Mucosa of descending colon (tissue), 3 donors: ENCODE measurements around the gene RAC2. TPM values are rescaled to one million over a fixed set of nuclear protein-coding genes. Genes with fewer than 3 reads are reported as not detected.

ENCODE experiments used
- ATAC-seq: fragments of 200-7000 bp; cut with Tn5 transposase; one replicate; pipeline ENCODE4 v1.9.1; 2020; ENCODE audit warnings: mild to moderate bottlenecking, moderate library complexity
- DNase-seq, 3 donors: peaks; one replicate each; pipeline ENCODE4 v3.0.0-alpha.2; 2020
- H3K36me3 ChIP-seq: fragments of 200-600 bp; one replicate; pipeline ENCODE4 v1.8.0; 2021; ENCODE audit warnings: low read depth, mild to moderate bottlenecking
- H3K4me1 ChIP-seq: fragments of 200-600 bp; one replicate; pipeline ENCODE4 v1.8.0; 2021; ENCODE audit warnings: low read depth, mild to moderate bottlenecking
- H3K4me3 ChIP-seq: fragments of 200-600 bp; one replicate; pipeline ENCODE4 v1.8.0; 2021; ENCODE audit warnings: mild to moderate bottlenecking
- H3K9me3 ChIP-seq: fragments of 200-600 bp; one replicate; pipeline ENCODE4 v1.8.0; 2021; ENCODE audit warnings: mild to moderate bottlenecking
- intact Hi-C, 2 donors: fragments of 100-400 bp; cut with DNase I in 1 of 2; cut with micrococcal nuclease in 1 of 2; formaldehyde crosslinking; loops; one replicate each; pipeline versions ENCODE4 v1.11.0 to v1.11.1; 2022; cut with DNase I, micrococcal nuclease
- total RNA-seq, 3 donors: library from RNA; stranded (reverse); fragmentation: NEBNext Ultra II Directional in 2 of 3; extraction: Animal tissue kit (Norgen Biotek cat#: 25700) in 2 of 3; gene quantifications; one replicate each; pipeline versions ENCODE4 v1.2.1 to v1.2.4, GENCODE V29; 2021 to 2023
- TF ChIP-seq, protein P1 (sequence below): fragments of 200-600 bp; IDR thresholded peaks from one replicate; pipeline ENCODE4 v1.8.0; 2022; ENCODE audit warnings: antibody characterized with exemption, mild to moderate bottlenecking
- donor health status: DM: no; HTN: no; CAD: no; lungs with moderate emphysema.
- donor health status: DM: no; HTN: no; CAD: no.
- donor health status: DM: no; HTN: yes; CAD: no.

The RAC2 gene
- total RNA-seq, 3 donors from 2014 or later, result 15.3 to 26.8 (median 16.4) TPM

DNA sequence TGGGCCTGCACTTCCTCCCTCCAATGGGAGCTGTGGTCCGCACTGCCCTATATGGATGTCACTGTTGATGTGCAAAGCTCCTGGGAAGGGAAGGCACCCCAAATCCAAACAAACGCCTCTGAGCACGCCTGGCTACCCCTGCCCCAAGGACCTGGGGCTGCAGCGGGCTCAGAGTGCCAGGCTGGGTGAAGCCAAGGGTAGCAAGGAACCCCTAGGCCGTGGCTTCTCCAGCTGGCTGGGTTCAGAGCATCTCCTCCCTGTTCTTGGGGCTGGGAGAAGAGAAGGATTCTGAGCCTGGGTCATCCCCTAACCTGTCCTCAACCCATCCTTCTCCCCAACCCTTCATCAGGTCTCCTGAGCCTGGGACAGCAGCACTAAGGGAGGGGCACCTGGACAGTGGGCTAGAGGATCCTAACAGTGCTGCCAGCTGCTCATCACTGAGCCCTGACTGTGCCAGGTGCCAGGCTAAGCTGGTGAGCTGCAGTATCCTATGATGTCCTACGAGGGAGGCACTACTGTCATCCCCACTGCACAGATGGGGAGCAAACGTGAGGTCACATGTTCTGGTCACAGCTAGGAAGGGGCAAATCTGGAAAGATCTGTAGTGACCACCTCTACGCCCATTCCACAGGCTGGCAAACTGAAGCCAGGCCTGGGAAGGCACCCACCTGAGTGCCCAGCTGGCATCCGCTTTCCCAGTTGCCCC is 34.8 kb downstream of the RAC2 start:
- no peak for ATAC-seq
- intact Hi-C loops, result loop anchor here in 1 of 2 donors (10.0 kb wide), 1 partner anchor 54 kb away; no protein-coding TSS in a partner anchor
- no peak for DNase-seq
- H3K9me3 ChIP-seq, result no peaks in the 10 kb centered on the region
- no peaks in the 10 kb centered on the region for H3K36me3 ChIP-seq
- no peaks in the 10 kb centered on the region for H3K4me1 ChIP-seq
- TF ChIP-seq, protein P1, sequence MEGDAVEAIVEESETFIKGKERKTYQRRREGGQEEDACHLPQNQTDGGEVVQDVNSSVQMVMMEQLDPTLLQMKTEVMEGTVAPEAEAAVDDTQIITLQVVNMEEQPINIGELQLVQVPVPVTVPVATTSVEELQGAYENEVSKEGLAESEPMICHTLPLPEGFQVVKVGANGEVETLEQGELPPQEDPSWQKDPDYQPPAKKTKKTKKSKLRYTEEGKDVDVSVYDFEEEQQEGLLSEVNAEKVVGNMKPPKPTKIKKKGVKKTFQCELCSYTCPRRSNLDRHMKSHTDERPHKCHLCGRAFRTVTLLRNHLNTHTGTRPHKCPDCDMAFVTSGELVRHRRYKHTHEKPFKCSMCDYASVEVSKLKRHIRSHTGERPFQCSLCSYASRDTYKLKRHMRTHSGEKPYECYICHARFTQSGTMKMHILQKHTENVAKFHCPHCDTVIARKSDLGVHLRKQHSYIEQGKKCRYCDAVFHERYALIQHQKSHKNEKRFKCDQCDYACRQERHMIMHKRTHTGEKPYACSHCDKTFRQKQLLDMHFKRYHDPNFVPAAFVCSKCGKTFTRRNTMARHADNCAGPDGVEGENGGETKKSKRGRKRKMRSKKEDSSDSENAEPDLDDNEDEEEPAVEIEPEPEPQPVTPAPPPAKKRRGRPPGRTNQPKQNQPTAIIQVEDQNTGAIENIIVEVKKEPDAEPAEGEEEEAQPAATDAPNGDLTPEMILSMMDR, result no peak
- H3K4me3 ChIP-seq, result no peak overlapping the region

DNA sequence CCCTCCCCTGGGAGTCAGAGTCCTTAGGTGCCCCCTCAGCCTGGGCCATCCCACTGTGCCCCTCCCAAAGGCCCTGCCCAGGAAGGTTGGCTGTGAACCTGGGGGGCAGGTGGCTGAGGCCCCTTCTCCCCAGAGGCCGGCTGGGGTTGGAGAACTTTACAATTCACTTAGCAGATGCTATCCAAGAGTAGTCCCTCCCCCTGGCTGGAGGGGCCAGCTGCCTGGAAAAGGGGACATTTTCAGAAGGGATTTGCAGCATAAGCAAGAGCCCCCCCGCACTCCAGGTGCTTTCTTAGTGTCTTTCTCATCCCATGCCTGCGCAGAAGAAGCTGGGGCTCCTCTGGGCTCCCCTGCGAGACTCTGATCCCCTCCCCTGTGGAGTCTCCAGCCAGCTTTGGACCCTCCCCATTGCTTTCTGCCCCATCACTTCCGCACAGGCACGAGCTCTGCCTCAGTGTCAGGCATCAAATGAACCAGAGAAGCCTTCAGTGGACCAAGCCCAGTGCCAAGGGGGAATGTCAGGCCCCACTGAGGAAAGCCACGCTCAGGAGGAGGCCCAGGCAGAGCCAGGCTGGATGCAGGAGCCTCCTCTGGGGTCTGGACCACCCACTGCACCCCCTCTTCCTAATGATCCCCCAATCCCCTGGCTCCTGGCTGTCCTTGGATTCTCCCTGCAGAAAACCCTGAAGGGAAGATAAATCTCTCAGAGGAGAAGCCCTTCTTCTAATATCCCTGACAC is 35.5 kb downstream of the RAC2 start:
- TF ChIP-seq, protein P1, result no peak
- DNase-seq (no peak), ATAC-seq (no peak)
- H3K9me3 ChIP-seq, result no peaks in the 10 kb centered on the region
- intact Hi-C loops, result loop anchor here in 1 of 2 donors (10.0 kb wide), 1 partner anchor 54 kb away; no protein-coding TSS in a partner anchor
- H3K4me1 ChIP-seq, result no peaks in the 10 kb centered on the region
- no peak overlapping the region for H3K4me3 ChIP-seq
- no peaks in the 10 kb centered on the region for H3K36me3 ChIP-seq

DNA sequence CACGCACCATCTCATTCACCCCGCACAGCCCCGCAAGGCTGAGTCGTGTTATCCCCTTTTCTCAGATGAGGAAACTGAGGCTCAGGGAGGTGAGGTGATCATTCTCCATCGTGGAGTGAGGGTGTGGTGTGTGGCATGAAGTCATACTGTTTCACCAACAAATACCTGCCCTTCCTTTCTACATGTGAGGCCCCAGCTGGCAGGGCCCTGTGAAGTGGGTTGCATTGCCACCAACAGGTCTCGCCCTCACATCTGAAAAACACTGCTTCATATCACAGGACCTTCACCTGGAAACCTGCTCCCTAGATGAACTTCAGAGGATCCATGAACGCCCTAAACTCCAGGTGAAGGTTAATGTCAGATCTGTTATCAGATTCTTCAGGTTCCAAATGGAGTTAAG is 36.1 kb downstream of the RAC2 start:
- Histone ChIP-seq H3K36me3 (no peaks in the 10 kb centered on the region), H3K4me1 (no peaks in the 10 kb centered on the region), H3K9me3 (no peaks in the 10 kb centered on the region), H3K4me3 (no peak overlapping the region)
- ATAC-seq (no peak), DNase-seq (no peak)
- intact Hi-C loops, result loop anchor here in 1 of 2 donors (10.0 kb wide), 1 partner anchor 53 kb away; no protein-coding TSS in a partner anchor
- TF ChIP-seq, protein P1, result no peak

DNA sequence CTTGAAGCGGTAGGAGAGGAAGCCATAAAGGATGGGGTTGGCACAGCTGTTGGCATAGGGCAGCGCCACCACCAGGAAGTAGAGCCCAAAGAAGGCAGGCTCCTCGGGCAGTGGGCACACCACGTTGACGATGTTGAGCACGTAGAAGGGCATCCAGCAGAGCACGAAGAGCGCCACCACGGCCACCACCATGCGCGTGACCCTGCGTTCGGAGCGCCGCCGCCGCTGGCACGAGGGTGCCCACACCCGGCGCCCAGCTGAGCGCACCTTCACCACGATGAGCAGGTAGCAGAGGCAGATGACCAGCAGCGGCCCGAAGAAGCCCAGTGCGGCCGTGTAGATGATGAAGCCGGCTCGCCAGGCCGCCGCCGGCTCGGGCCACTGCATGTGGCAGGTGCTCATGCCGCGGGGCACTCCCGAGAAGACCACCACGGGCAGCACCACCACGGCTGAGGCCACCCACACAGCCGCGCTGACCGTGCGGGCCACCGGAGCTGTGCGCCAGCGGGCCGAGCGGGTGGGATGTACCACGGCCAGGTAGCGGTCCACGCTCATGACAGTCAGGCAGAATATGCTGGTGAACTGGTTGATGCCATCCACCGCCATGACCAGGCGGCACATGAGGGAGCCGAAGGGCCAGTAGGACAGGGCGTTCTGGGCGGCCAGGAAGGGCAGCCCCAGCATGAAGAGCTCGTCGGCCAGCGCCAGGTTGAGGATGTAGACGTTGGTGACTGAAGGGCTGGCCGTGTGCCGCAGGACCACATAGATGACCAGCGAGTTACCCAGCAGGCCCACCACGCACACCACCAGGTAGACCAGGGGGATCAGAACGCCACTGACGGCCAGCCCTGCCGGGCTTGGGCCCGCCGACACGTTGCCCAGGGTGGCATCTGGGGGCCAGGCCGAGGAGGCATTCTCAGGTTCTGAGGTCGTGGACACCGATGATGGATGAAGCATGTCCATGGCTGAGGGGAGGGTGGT is 36.9 kb downstream of the RAC2 start:
- intact Hi-C loops, result loop anchor here in 1 of 2 donors (10.0 kb wide), 1 partner anchor 52 kb away; no protein-coding TSS in a partner anchor
- H3K9me3 ChIP-seq, result no peaks in the 10 kb centered on the region
- TF ChIP-seq, protein P1, result no peak
- ATAC-seq, result no peak
- DNase-seq, result no peak
- H3K36me3 ChIP-seq, result no peaks in the 10 kb centered on the region
- no peaks in the 10 kb centered on the region for H3K4me1 ChIP-seq
- H3K4me3 ChIP-seq, result no peak overlapping the region
